Measurements from ENCODE around the gene ABCF2.

Gene ABCF2

GRCh38 chr7:151225948-151226510, 976 bp downstream of the ABCF2 start:
- DNase-seq (ENCODE audit: low spot score), result no peak

DNA sequence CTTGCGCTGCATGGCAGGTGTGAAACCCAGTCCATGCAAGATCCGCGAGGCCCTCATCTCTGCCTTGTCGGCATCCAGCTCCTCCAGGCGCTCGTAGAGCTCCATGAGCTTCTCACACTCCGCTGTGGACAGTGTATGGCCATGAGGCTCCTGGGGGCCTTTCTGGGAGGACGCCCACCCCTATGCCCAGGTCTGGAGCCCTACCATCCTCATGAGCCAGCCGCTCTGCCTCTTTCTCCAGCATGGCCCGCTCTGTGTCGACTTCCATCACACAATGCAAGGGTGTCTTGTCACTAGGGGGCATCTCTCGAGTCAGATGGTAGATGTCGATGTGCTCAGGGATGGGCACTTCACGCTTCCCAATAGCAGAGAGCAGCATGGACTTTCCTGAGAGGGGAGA, 3.3 kb downstream of the ABCF2 start:
- no peak for DNase-seq (ENCODE audit: low spot score)

- DNase-seq (ENCODE audit: low spot score), result no peak
Observed at GRCh38 chr7:151218170-151218569, 8.8 kb downstream of the ABCF2 start.

DNA sequence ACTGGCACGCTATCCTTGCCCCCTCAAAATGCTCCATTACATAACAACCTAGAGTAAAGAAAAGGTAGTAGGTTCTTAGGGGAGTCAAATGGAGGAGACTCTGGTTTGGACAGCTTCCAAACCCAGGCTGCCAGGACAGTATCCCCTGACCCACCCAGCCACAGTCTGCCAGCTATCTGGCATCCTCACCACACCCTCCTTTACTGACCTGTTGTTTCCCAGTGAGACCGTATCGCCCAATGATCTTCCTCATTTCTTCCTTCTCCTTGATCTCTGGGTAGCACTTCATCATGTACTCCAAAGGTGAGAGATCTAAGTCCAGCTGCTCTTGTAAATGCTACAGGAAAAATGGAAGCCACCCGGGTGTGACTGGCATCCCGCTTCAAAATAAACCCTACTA, 11.6 kb downstream of the ABCF2 start:
- DNase-seq (ENCODE audit: low spot score), result no peak

DNA sequence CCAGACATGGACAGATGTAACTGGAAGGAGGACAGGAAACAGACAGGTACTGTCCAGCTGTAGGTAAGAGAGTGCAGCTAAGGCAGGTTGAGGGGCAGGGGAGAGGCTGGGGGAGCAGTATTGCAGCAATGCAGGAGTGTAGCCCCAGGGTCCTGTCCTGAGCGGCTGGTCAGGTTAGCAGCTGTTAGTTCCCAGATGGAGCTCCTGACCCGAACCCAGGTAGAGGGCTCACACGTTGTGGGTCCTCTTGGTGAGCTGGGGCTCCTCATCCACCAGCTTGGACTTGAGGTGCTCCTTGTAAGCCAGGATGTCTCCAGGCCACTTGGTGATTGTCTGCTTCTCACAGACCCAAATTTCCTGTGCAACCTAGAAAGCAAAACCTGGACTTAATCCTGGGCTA, 13.2 kb downstream of the ABCF2 start:
- no peak for DNase-seq (ENCODE audit: low spot score)

- no peak for DNase-seq (ENCODE audit: low spot score)
Observed at GRCh38 chr7:151212626-151213025, 14.4 kb downstream of the ABCF2 start.

GRCh38 chr7:151211155-151211772, 15.7 kb downstream of the ABCF2 start:
- DNase-seq (ENCODE audit: low spot score), result no peak

- DNase-seq (ENCODE audit: low spot score), result no peak
Observed at GRCh38 chr7:151210087-151210854, 16.7 kb downstream of the ABCF2 start, which contains the start of gene H2BK1. Gene H2BK1, minus strand, starts transcription at chr7:151210488. Its CDS starts 170 bp downstream, at chr7:151210318.

GRCh38 chr7:151209588-151209987, 17.4 kb downstream of the ABCF2 start:
- DNase-seq (ENCODE audit: low spot score), result no peak

GRCh38 chr7:151208253-151208862, 18.6 kb downstream of the ABCF2 start:
- no peak for DNase-seq (ENCODE audit: low spot score)

DNA sequence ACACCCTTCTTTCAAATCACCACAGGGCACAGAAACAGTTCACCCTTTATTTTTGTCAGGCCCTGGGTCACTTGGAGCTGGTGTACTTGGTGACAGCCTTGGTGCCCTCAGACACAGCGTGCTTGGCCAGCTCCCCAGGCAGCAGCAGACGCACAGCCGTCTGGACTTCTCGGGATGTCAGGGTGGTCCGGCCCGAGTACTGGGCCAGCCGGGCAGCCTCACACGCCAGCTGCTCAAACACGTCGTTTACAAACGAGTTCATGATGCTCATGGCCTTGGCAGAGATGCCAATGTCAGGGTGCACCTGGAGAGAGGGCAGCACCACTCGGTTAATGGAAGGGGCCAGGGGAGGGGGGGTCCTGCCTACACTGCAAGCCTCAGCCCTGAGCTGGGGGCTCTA, 19.2 kb downstream of the ABCF2 start:
- DNase-seq (ENCODE audit: low spot score), result no peak

GRCh38 chr7:151207315-151207714, 19.7 kb downstream of the ABCF2 start:
- DNase-seq (ENCODE audit: low spot score), result no peak

- no peak for DNase-seq (ENCODE audit: low spot score)
Observed at GRCh38 chr7:151206914-151207313, 20.1 kb downstream of the ABCF2 start.

DNA sequence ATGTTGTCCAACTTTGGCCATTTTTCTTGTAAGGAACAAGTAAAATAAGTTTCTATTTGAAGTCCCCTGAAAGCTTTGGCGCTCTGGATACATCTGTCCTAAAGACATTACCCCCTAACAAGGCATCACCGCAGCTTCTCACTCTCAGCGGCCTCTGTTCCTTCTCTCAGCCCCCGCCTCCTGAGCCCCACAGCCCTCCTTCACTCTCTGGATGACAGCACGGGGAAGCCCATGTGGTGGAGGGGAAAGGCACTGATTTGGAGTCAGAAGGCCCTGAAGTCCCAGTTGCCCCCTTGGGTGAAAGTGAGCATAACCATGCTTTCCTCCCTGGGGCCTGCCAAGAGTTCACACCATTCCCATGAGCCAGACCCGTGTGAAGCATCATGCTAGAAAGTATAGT, 21.3 kb downstream of the ABCF2 start:
- no peak for DNase-seq (ENCODE audit: low spot score)

DNA sequence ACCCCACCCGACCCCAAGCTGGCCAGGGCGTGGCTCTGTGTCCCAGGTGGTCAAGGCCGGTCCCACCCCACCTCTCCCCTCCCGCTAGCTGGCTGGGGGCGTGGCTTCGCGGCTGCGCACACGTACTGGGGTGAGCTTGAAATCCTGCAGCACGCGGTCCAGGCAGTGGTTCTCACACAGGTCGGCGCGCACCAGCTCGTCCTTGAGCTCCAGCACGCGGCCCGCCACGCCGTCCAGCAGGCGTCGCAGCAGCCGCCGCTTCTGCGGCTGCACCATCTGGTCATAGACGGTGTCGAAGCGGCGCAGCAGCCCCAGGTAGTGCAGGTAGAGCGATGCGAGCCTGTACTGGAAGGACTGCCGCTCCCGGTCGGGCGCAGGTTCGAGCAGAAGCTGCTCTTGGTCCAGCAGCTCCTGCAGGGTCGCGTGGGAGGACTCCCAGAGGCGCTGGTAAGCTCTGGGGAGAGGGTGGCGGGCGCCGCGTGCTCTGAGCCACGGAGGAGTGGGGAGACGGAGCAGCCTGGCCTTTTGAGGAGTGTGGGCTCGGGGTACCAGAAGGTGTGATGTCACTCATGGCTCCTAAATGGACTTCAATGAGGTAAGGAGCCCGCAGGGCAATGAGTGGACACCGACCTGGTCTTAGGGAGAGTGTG, 22.5 kb downstream of the ABCF2 start:
- DNase-seq (ENCODE audit: low spot score), result no peak

- no peak for DNase-seq (ENCODE audit: low spot score)
Observed at GRCh38 chr7:151202836-151203235, 24.2 kb downstream of the ABCF2 start.

GRCh38 chr7:151201751-151202150, 25.3 kb downstream of the ABCF2 start:
- no peak for DNase-seq (ENCODE audit: low spot score)

- no peak for DNase-seq (ENCODE audit: low spot score)
Observed at GRCh38 chr7:151201344-151201743, 25.7 kb downstream of the ABCF2 start.

- no peak for DNase-seq (ENCODE audit: low spot score)
Observed at GRCh38 chr7:151198945-151199848, 27.8 kb downstream of the ABCF2 start.

GRCh38 chr7:151197932-151198331, 29.1 kb downstream of the ABCF2 start:
- no peak for DNase-seq (ENCODE audit: low spot score)

All from pons (tissue), 1 donor.